Measurements from ENCODE around the gene BCAS1.

- TF ChIP-seq CTCF (IDR thresholded peaks at IDR 0.05; ENCODE audit: low read length) (no peak), EZH2 (IDR thresholded peaks at IDR 0.05; ENCODE audit: borderline replicate concordance, low read length) (no peak)
These were observed 139.5 kb downstream of the BCAS1 start for GRCh38 chr20:53930651-53931504.
